ENCODE data around the gene MBTD1. TPM values are rescaled to one million over a fixed set of nuclear protein-coding genes. Genes with fewer than 3 reads are reported as not detected.
A peak's percentile ranks its signal among the peaks of the same experiment; 100 is the strongest.
"Not testable (repeated sequence)": the region's sequence is repeated elsewhere in the genome, so short reads cannot be mapped to it uniquely, and the experiment has no call there.

Gene MBTD1
- total RNA-seq, 1 donor from 2014 or later = 25.5 TPM

- no peak for DNase-seq (ENCODE audit: low read depth)
These were observed 4.2 kb downstream of the MBTD1 start for GRCh38 chr17:51255673-51256072.

- DNase-seq (ENCODE audit: low read depth) = no peak
These were observed 8.8 kb downstream of the MBTD1 start for GRCh38 chr17:51251010-51251409.

DNA sequence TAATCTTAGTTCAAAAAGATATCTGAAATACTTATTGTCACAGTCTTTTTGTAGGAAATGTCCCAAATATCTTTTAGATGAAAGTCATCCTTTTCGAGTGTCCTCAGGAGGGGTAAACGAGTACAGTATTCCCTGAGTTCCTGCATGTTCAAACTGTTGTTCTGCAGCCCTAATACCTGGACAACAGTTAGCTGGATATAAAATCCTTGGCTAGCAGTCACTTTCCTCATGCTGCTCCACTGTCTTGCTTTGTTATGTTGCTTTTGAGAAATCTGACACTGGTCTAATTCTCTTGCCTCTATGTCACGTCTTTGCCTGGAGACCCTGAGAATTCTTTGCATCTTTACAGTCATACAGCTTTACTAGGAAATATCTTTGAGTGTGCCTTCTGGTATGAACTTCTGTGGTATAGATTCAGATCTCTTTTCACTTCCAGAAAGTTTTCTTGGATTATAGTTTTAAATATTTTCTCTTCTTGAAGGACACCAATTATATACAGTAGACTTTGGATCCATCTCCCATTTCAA lies 9.5 kb downstream of the MBTD1 start:
- DNase-seq (ENCODE audit: low read depth) = no peak

DNA sequence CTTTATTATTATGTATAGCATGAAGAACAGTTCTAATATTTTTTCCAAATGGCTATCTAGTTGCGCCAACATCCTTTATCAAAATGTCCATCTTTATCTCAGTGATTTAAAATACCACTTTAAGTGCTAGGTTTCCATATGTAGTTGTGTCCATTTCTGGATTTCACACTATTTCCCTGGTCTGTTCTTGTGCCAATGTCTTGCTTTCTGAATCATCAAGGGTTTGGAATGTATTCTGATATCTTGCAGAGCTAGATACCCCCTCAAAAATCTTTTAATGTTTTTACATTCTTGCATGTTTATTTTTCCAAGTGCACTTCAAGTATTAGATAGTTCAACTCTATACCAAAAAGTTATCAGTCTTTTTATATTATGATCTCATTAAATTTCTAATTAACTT lies 14.3 kb downstream of the MBTD1 start:
- DNase-seq (ENCODE audit: low read depth) = no peak

GRCh38 chr17:51244041-51244440 lies 15.8 kb downstream of the MBTD1 start:
- DNase-seq (ENCODE audit: low read depth) = no peak

DNA sequence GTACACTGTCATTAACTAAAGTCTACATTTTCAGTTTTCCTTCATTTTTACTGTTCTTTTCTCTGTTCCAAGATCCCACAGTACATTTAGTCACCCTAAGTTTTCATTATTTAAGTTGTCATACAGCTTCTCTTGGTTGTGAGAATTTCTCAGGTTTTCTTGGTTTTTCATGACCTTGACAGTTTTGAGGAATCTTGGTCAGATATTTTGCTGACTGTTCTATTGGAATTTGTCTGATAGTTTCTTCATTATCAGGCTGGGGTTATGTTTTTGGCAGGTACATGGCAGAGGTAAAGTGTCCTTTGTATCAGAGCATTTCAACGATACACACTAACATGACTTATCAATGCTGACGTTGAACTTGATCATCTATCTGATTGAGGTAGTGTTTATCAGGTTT lies 19.6 kb downstream of the MBTD1 start:
- DNase-seq (ENCODE audit: low read depth) = no peak

- DNase-seq (ENCODE audit: low read depth) = no peak
These were observed 21.5 kb downstream of the MBTD1 start for GRCh38 chr17:51238255-51238887.

- DNase-seq (ENCODE audit: low read depth) = no peak
These were observed 25.7 kb downstream of the MBTD1 start for GRCh38 chr17:51234162-51234561.

DNA sequence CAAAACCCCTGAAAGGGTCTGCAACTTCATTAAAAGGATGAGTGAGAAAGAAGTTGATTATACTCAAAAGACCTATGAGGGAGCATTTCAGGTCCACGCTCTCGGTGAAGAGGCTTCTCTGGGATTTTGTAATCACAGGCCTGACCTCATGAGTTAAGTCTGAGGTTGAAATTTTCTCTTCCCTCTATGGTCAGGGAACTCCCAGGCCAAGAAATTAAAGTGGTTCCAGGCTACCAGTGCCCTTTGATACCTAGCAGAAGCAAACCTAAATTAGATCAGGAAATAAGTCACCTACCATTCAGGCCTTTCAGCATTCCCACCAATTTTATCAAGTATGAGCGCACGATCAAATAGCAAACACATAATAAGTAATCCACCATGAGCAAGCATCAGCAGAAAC lies 27.9 kb downstream of the MBTD1 start:
- DNase-seq (ENCODE audit: low read depth) = peak; percentile 61

- peak; percentile 49 for DNase-seq (ENCODE audit: low read depth)
These were observed 29.5 kb downstream of the MBTD1 start for GRCh38 chr17:51230306-51230705.

DNA sequence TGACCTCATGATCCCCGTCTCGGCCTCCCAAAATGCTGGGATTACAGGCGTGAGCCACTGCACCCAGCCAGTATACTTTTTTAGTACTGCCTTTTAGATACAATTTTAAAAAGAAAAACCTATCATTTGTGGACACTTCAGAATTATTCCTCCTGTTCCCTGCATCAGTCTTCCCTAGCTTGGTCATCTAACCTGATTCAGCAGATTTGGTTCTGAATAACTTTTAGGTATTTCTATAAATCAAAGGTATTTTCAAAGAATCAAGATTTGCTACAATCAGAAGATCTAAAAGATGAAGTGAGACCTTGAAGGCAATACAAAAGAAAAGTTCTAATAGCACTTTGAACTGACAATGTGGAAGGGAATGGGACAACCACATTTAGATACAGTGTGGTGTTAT lies 30.0 kb downstream of the MBTD1 start:
- DNase-seq (ENCODE audit: low read depth) = no peak

- DNase-seq (ENCODE audit: low read depth) = peak; percentile 19
These were observed 31.7 kb downstream of the MBTD1 start for GRCh38 chr17:51228161-51228560.

DNA sequence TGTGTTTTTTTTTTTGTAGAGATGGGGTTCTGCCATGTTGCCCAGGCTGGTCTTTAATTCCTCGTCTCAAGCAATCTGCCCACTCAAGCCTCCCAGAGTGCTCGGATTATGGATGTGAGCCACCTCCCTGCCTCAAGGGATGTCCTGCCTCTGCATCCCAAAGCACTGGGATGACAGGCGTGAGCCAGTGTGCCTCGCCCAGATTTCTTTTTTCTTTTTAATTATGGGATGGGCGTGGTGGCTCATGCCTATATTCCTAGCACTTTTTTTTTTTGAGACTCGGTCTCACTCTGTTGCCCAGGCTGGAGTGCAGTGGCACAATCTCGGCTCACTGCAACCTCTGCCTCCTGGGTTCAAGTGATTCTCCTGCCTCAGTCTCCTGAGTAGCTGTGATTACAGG lies 34.3 kb downstream of the MBTD1 start:
- not testable (repeated sequence) for DNase-seq (ENCODE audit: low read depth)

DNA sequence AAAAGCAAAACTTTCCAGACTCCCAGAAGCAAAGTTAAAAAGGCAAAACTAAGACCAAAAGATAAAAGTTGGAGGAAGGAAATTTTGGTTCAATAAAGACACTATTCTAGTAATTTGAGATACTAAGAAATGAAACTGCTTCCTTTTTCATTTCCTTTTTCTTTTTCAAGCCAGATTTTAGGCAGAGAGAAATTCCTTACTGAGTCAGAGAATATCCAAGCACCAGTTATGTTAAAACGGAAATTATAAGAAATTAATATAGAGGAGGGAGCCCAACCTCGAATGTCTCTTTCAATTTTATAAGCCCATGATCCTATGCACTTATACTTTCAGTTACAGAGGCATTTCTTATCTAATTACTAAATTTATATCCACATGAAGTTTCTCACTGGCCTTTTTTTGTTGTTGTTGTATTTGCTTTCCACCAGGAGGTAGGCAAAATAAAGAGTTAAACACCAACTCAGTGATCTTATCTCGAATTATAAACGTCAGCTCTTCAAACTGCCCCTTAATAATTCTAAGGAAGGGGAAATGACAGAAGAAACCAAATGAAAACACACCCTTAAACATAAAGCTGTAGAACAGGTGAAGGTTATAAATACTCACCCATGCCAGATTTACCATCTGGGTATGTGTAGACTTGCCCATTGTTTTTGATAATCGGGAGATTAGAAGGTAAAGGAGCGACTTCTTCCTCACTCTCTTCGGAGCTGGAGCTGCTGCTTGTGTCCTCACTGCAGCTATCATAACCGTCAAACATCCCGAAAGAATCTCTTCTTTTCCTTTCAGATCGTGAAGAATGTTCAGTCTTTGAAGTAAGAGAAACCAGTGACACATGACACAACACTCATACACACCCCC lies 35.2 kb downstream of the MBTD1 start:
- DNase-seq (ENCODE audit: low read depth) = no peak

DNA sequence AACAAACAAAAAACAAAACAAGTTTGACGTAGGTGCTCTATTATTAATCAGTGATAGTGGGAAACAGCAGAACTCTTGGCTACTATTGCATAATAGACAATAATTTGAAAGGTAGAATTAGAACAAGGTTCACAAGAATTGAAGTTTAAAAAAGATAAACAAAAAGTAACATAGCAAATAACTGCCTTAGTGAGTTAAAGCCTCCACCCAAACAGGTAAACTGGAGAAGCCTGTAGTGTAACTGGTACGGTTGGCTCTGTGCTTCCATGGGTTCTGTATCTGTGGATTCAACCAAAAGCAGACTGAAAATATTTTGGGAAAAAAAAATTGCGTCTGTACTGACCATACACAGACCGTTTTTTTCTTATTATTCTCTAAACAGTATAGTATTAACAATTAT lies 38.5 kb downstream of the MBTD1 start:
- DNase-seq (ENCODE audit: low read depth) = no peak

GRCh38 chr17:51217946-51218345 lies 41.9 kb downstream of the MBTD1 start:
- DNase-seq (ENCODE audit: low read depth) = no peak

GRCh38 chr17:51214920-51215319 lies 44.9 kb downstream of the MBTD1 start:
- no peak for DNase-seq (ENCODE audit: low read depth)

DNA sequence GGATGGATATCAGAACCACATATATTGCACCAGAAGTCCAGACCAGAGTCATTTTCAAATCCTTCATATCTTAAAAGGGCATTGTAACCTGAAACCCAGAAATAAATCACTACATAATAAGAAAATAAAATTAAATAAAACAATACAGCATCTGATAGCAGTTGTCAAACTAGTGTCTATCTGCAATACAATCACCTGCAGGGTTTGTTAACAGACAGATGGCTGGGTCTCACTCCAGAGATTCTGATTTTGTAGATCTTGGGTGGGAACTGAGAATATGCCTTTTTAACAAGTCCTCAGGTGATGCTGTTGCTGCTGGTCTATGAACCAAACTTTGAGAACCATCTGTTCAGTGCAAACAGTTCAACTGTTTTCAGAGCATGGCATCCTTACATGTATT lies 56.0 kb downstream of the MBTD1 start:
- DNase-seq (ENCODE audit: low read depth) = no peak

- DNase-seq (ENCODE audit: low read depth) = no peak
These were observed 59.0 kb downstream of the MBTD1 start for GRCh38 chr17:51200846-51201245.

GRCh38 chr17:51200295-51200694 lies 59.6 kb downstream of the MBTD1 start:
- no peak for DNase-seq (ENCODE audit: low read depth)

GRCh38 chr17:51197754-51198153 lies 62.1 kb downstream of the MBTD1 start:
- no peak for DNase-seq (ENCODE audit: low read depth)

- DNase-seq (ENCODE audit: low read depth) = no peak
These were observed 68.0 kb downstream of the MBTD1 start for GRCh38 chr17:51191895-51192294.

- no peak for DNase-seq (ENCODE audit: low read depth)
These were observed 70.2 kb downstream of the MBTD1 start for GRCh38 chr17:51189628-51190027.

Measured in renal cortical epithelial cell (primary cell).